Prostate gland (tissue), 2 donors: Measurements from ENCODE around the gene MYO1D.

Experiments used
- CTCF ChIP-seq, 4 experiments: fragments of 200-600 bp in 2 of 4; fragments of 450-650 bp in 2 of 4; sonication (generic) in 2 of 4; IDR thresholded peaks; 1 replicate in 3 of 4; 2 replicates in 1 of 4; pipeline ENCODE4 v1.5.1; 2016 to 2019; ENCODE audit warnings: antibody characterized with exemption in 4 of 4, mild to moderate bottlenecking in 2 of 4, moderate library complexity in 2 of 4
- POLR2A ChIP-seq: fragments of 450-650 bp; IDR thresholded peaks from one replicate; pipeline ENCODE4 v1.6.1; 2016; ENCODE audit warnings: antibody characterized with exemption, mild to moderate bottlenecking

DNA sequence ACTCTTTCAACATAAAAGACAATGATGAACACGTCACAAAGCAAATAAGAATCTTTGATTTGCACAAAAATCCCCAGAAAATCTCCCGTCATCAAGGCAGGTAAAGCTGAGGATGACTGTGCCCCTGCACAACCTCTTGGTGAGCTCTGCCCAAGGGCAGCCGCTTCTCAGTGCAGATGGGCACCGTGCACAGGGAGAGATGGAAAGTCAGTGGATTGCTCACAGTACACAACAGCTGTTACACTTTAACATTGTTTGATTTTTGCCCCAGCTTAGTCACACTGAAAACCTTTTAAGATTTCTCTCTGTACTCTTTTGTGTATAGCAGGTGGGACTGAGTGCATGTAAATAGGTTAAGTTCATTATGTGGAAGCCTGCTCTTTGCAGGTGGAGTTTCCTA, 285.9 kb downstream of the MYO1D start:
- no peak for TF ChIP-seq CTCF (IDR thresholded peaks at IDR 0.05)
- no peak for TF ChIP-seq POLR2A
